KG1 (cell line): ENCODE data around the gene KIAA1755.

Source experiments
- DNase-seq: peaks from one replicate; lab custom pipeline; 2025; lab: John Stamatoyannopoulos, UW

The KIAA1755 gene

DNA sequence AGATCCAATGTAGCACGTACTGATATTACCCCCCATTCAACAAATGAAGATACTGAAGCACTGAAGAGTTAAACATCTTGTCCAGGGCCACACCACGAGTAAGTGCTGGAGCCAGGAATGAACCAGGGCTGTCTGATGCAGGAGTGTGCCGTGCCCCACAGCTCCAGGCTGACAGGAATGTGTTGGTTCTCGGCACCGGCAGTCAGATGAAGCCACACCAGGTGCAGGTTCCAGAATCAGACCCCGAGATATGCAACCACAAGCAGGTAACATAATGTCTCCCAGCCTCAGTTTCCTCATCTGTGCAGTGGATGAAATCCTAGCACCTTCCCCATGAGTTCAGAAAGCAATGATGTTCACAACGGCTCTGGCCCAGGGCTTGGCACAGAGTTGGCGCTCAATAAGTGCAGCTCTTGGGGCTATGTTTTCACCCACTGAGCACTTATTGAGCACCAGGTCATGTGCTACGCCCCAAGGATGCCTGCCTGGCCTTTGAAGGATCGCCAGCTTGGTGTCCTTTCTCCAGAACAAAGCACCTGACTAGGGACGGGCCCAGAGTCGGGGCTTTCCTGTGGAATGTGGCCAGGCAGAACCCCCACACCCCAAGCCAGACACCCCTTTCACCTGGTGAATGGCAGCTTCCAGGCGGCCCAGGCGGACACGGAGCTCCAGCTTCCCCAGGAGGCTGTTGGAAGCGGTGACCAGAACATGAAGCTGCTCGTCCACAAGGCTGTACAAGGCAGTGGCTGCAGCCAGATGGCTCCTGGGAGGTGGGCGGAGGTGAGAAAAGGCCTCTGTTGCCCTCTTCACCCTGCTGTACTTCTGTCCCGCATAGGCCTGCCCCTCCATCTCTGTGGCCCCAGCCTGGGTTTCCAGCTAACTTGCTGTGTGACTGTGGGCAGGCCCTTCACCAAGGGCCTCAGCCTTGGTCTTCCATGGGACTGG lies 41.3 kb downstream of the KIAA1755 start:
- no peak for DNase-seq

DNA sequence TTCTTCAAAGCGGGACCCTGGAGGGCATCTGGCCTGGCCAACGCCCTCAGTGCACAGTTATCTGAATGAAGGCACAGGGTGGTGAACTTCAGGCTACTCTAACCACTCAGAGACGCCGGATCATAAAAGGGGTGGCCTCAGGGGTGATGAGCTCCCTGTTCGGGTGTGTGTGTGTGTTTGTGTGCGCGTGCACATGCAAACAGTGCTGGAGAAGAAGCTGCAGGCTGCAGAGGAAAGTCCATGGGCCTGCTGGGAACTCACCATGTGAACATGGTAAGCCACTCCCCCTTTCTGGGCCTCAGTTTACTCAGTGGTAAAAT lies 42.0 kb downstream of the KIAA1755 start:
- DNase-seq: no peak

DNA sequence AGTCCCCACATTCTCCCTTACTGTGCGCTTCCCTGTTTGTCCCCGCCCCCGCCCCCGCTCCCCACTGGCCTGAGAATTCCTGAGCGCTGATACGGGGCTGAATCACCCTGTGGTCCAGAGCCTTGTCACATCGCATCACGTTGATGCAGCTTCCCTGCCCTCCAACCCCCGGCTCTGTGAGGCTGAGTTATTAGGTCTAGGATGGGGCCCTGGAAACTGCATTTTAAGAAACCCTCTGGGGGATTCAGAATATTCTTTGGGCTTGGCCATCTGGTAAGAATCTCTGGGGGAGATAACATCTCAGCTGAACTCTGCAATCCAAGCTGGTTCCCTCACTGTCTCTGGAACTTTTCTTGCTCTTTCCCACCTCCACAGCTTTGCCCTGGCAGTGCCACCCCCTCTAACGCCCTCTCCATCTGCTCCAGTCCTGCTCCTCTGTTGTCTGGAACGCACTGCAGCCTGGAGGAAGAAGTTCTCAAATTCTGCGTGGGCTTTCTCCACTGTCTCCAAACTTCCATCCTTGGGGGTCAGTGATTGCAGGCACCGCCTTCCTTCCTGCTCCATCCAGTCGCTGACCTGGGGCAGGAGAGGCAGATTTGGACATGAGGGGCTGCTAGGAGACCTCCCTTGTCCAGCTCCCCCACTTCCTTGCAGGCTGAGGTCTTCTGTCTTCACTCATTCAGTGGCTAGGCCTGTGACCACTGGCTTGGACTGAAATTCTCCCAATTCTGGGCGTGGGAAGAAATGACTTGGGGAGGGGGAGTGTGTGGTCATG lies 42.6 kb downstream of the KIAA1755 start:
- no peak for DNase-seq

DNA sequence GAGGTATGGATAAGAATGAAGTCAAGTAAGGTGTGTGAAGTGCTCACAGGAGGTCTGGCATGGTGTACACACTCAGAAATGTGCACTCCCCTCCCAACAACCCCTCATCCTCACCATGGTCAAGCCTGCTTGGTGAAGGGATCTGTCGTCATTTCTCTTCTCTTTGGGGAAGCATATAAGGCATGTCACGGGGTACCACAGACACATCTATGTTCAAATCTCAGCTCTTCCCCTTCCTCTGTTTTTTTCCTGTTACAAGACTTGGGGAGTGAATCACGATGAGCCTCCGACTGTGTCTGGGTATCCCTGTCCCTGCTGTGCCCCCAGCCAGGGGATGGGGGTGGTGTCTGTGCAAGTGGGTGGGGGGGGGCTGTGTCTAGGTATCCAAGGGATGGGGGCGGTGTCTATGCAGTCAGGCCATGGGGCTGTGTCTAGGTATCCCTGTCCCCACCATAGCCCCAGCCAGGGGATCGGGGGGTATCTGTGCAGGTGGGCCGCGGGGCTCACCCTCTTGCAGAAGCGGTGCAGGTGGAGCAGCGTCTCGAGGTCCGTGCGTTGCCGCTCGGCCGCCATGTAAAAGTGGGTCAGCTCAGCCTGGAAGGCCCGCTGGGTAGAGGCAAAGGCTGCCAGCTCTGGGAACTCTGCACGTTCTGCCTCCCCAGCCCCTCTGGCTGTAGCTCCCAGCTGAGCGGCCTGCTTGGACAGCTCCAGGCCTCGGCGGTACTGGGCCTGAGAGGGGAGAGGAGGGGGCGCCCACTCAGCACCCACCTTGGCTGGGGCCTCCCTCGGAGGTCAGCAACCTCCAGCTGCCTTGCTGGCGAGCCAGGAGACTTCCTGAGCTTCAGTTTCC lies 43.6 kb downstream of the KIAA1755 start:
- DNase-seq: no peak

DNA sequence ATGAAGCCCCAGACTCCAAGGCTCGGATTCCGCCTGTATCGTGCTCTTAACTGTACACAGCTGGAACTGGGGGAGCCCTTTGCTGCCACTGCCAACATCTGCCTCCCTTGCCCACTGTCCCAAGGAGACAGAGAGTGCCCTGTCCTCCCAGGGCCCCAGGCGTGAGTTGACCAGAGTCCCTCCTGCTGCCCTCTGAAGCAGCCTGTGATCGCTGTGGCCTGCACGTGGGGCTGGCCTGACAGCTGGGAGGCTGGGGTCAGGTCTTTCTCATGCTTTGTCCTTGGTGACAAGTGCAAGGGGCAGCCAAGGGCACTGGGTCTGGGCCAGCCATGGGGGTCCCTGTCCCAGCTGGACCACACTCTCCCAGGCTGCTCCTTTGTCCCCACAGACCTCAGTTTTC lies 44.3 kb downstream of the KIAA1755 start:
- no peak for DNase-seq

DNA sequence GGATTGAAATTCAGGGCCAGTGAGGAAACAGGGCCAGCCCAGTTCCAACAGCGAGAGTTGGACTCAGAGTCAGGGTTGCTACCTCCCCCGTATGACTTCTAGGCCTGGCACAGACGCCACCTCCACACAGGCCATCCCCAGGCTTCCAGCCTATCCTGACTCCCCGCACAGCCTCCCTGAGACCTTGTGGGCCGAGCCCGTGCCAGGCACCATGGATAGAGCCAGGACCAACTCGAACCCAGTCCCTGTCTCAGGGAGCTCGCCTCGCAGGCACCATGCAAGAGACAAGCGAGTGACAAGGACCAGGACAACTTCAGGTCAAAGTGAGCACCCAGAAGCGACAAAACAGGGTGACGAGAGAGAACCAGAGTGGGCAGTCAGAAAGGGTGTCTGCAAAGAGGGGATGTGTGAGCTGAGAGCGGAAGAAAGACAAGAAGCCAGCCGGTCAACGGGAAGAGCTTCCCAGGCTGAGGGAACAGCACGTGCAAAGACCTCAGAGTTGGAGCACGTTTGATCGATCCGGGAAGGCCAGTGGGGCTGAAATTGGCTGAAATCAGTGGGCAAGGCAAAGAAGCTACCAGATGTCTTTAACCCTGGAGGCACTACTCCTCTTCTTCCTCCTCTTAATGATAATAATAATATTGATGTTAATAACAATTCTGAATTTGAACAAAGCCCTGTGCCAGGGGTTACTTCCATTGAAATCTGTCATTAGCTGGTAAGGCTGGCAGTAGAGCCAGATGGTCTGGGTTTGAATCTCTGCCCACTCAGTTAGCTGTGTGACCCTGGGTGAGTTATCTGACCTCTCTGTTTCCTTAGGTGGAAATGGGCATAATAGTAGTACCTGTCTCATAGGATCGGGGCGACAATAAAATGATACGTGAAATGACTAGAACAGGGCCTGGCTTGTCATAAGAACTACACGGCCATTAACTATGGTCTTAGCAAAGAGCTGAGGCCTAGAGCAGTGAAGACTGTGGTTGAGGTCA lies 45.0 kb downstream of the KIAA1755 start:
- DNase-seq: no peak

DNA sequence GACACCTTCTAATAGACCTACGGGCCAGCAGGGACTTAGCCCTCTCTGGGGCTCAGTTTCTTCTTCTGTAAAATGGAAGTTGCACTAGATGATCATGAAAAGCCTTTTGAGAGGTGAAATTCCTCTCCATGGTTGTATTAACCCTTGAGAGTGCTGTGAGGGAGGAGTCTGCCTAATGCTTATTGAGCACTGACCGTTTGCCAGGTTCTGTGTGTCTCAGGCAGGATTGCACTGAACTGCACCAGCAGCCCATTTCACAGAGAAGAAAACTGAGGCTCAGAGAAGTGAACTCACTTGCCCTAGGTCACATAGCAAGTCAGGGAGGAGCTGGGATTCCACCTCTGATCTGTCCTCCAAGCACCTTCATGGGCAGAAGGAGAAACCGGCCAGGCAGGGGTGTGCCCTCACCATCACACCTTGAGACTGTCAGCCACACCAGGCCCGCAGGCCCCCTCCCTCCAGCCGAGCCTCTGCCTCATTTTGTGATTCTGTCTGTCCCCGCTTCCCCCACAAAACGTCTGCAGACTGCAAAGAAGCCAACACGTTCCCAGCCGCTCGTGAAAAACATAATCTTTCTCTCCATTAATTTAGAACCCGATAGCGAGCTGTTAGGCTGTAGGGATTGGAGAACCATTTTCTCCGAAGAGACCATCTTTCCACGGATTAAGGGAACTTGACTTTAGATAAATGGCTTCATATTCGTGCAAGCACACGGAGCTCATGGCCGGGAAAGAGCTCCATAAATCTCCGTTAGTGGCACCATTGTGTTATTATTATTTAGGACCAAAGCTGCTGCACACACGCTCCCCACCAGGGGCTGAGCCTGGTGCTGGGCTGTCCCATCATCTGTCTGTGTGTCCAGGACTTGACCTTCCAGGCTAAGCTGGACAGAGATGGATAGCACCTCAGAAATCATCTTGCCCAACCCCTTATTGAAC lies 46.0 kb downstream of the KIAA1755 start:
- no peak for DNase-seq

DNA sequence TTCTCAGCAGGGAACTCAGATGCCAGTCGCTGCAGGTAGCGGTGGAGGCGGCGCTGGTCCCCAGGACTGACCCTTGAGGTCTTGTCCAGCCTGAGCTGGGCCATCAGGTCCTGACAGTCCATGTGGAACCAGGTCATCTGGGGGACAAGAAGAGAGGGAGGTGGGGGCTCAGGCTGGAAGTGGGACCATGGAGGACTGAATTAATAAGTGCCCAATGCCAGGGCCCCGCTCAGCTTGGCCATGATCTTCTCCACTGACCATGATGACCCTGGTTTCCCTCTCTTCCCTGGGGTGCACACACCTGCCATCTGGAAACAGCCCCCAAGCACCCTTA lies 47.0 kb downstream of the KIAA1755 start:
- no peak for DNase-seq

DNA sequence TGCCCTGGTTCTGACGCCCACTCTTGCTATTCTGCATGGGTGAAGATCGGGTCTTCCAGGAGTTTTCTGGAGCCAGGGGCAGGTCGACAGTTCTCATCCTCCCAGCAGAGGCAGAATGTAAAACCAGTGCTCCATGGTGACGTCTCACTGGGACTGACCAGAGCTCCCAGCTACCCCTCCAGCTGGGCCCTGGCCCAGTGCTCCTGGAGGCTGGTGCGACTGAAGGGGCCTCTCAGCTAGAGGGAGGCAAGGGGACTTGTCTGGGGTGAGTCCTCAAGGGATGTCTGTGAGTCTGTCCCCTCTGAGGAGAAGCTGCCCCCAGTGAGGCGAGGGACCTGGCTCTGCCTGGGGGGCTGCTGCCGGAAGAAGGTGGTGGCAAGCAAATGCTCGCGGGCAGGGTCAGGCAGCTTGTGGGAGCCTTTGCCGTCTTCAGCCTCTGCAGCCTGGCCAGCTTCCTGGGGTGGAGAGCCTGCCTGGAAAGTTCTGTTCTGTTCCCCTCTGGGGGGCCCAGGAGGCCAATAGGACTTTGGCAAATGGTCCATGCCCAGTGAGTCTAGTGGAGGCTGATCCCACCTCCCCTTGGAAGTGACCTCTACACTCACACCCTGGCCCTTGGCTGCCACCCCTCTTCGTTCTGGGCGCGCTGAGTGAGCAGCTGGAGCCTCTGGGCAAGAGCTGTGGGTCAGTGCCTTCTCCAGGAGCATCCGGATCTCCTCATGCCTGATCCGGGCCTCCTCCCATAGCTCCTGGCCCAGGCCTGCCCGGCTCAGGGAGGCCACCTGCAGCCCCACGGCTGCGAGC lies 47.5 kb downstream of the KIAA1755 start:
- no peak for DNase-seq

DNA sequence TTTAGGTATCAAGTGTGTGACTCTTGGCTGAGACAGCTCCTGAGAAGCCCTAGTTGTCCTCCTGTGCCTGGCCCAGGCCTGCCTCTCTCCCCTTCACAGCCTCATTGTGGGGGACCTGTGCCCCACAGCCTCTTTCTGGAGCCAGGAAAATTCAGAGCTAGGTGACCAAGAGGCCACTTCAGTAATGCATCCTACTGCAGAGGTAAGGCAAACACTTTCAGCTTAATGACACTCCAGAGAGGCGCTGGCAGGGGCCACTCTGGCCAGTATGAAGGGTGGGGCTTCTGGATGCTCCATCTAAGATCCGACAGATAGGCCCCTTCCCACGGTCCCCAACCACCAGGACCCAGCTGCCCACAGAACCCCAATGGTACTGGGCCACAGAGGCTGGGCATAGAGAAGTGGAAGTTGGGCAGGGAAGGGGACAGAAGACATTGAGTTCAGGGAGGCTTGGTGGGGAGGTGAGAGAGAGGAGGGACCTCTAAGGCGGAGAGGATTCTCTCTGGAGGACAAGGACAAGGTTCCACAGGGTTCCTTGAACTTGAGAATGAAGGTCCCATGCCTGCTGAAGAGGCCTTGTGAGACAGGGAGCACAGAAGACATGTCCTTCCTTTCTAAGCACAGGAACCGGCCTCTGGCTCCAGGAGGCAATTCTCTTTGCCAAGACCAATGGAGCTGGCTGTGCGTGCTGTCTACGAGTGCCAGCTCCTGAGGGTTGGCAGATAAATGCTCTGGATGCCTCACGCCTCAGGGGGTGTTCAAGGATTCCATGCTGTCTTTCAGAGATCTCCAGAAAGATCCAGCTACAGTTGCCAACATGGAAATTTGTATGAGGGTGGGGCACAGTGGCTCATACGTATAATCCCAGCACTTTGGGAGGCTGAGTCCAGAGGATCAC lies 49.1 kb downstream of the KIAA1755 start:
- no peak for DNase-seq

DNA sequence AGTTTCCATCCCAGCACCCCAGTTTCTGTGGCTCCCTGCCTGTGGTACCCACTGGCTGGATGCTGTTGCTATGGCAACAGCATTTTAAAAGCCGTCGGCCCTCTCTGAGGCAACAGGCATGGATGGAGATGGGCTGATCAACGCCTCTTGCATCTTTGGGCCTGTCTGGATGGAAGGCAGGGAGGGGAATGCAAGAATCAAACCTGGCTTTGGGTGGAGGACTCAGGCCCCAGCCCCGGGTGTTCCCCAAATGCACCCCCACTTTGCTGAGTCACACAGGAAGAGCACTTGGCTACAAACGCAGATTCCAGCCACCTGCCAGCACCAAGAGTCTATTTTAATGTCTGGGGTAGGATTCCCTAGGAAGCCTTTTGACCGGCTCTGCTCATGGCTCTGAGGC lies 49.8 kb downstream of the KIAA1755 start:
- DNase-seq: no peak

DNA sequence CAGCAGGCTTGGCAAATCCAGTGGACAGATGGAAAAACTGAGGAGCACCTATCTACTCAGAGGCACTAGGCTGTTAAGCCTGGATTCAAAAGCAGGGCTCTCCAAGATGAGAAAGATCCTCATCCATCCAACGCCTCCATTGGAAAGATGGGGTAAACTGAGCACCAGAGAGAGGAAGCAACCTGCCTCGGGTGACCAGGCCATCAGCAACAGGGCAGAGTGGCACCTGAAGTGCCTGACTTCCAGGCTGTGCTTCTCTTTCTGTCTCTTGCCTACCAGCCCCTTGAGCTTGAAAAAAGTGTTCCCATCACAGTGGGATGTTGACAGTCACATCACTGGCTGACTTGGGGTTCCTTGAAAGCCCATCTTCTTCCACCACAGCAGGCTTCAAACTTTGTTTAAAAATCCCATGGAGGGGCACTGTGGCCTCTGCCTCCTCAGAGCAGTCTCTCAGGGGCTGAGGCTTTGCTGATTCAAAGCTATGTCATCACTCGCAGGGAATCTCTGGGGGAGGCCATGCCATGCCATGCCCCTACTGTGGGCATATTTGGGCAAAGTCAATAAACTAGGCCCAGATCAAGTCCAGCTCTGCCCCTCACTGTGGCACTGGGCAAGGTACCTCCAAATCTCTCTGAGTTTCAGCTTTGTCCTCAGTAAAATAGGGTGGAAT lies 50.7 kb downstream of the KIAA1755 start:
- no peak for DNase-seq

DNA sequence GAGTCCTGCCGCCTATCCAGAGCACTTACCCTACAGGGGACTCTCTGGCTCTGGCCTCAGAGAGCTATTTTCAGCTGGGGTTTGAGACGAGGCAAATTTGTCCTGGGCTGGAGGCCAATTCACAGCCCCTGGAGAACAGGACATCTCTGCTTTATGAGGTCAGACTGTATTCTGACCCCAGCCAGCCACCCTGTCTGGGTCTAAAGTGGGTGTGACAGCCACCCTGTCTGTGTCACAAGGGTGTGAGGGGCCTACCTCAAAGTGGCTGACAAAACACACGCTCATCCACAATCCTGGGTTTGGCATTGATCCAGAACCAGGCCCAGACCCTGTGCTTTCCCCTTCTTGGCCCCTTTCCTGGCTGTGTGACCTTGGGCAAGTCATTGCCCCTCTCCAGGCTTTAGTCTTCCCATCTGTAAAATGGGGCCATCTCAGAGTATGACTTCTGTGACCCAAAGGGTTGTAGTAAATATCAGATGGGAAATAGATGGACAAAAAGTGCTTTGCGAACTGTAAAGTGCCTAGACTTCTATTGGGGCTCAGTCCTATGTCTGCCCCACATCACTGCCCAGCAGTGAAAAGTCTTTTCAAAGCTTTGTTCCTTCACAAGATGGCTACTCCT lies 51.4 kb downstream of the KIAA1755 start:
- DNase-seq: no peak

DNA sequence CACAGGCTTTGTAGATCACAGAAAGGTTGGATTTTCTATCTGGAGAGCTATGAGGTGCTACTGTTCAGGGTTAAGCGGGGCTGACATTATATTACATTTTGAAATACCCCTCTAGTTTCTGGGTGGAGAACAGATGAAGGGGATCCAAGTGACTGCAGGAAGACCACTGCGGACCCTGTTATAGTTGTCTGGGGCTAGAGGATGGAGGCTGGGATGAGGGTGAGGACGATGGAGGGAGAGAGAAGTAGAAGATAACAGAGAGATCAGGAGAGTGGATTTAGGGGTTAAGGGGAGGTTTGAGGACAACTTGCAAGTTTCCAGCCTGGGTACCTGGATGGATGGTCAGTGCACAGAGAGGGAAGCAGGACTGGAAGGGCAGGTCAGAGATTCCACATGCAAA lies 52.0 kb downstream of the KIAA1755 start:
- DNase-seq: no peak

DNA sequence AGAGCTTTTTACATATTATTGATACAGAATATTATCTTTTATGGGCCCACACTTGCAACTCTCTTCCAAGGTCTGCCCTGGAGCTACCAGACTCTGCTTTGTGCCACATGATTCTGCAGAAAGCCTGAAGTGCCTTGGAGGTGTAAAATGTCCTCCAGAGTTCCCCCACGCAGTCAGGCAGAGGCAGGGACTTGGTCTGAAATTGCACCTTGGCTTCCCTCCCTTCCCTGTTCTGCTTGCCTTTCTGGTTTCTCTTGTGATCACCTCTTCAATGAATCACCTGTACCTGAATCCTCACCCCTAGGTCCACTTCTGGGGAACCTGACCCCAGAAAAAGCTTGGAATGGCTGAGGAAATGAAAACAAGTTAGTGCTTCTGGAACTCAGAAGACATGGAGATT lies 52.4 kb downstream of the KIAA1755 start:
- no peak for DNase-seq

DNA sequence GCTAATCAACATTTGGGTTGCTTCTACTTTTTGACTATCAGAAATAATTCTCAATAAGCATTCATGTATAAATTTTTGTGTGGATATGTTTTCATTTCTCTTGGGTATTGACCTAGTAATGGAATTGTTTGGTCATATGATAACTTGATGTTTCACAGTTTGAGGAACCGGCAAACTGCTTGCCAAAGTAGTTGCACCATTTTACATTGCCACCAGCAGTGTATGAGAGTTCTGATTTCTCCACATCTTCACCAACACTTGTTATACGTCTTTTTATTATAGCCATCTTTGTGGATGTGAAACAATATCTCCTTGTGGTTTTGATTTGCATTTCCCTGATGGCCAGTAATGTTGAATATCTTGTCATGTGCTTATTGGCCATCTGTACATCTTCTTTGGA lies 52.9 kb downstream of the KIAA1755 start:
- no peak for DNase-seq

DNA sequence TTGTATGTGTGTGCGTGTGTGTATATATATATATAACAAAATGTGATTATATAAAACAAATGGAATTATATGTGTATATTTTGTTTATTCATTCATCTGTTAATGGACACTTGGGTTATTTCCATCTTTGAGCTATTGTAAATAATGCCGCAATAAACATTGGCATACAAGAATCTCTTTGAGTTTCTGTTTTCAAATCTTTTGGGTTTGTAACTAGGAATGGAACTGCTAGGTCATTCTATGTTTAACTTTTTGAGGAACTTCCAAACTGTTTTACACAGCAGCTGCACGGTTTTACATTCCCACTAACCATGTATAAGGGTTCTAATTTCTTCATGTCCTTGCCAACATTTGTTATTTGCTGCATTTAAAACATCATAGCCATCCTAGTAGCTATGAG lies 55.5 kb downstream of the KIAA1755 start:
- DNase-seq: no peak
